ENCODE measurements around the gene TMUB2. TPM values are rescaled to one million over a fixed set of nuclear protein-coding genes. Genes with fewer than 3 reads are reported as not detected.

Gene TMUB2
- total and polyA plus RNA-seq, 2 of the 13 experiments (the other 11 are each of a cell fraction or from before 2014, with no cell fraction given), result 26.9 to 50.8 TPM

- TF ChIP-seq ARID4A (CRISPR knock-in tag; IDR thresholded peaks at IDR 0.05; ENCODE audit: borderline replicate concordance) (peak; percentile 2; the same call in 1 of the 2 replicates), ZBTB39 (CRISPR knock-in tag; IDR thresholded peaks at IDR 0.05) (no peak), HNF4A (CRISPR knock-in tag; IDR thresholded peaks at IDR 0.05) (no peak), ZNF263 (CRISPR knock-in tag; IDR thresholded peaks at IDR 0.05) (peak; percentile 81), ZNF740 (CRISPR knock-in tag; IDR thresholded peaks at IDR 0.05) (peak; percentile 58; the same call in 1 of the 2 replicates), HNRNPH1 (optimal IDR thresholded peaks at IDR 0.05; ENCODE audit: low read depth, low read length) (no peak), ZFP82 (CRISPR knock-in tag; IDR thresholded peaks at IDR 0.05; ENCODE audit: borderline replicate concordance) (no peak), RBFOX2 (IDR thresholded peaks at IDR 0.05; ENCODE audit: low read depth, low read length) (peak; percentile 33; the same call in 1 of the 2 replicates), SALL1 (CRISPR knock-in tag; IDR thresholded peaks at IDR 0.05) (no peak), ARID5B (CRISPR knock-in tag; IDR thresholded peaks at IDR 0.05) (0 out of 2 replicates have a peak, but pooled peaks have one; percentile 4), HNRNPK (IDR thresholded peaks at IDR 0.05; ENCODE audit: low read depth, low read length, poor library complexity, severe bottlenecking) (peak; percentile 83), CTCF (CRISPR knock-in tag; IDR thresholded peaks at IDR 0.05) (peak; percentile 28; the same call in 1 of the 2 replicates), YY1 (IDR thresholded peaks at IDR 0.05; ENCODE audit: insufficient read depth, insufficient replicate concordance, low read depth, low read length) (peak; percentile 24)
These were observed 32.9 kb downstream of the TMUB2 start, which contains the start of gene UBTF (continued) for GRCh38 chr17:44219616-44220212.

Data from HepG2 (cell line).